ENCODE data around the gene MOB3B.

GRCh38 chr9:27336829-27337228 is 192.8 kb downstream of the MOB3B start:
- no peak for TF ChIP-seq TCF7 (IDR thresholded peaks at IDR 0.05; ENCODE audit: borderline replicate concordance)
- TF ChIP-seq EZH2 (IDR thresholded peaks at IDR 0.05; ENCODE audit: borderline replicate concordance, control insufficient read depth, low read depth, low read length), result no peak

Measured in GM12878 (cell line).